ENCODE measurements around the gene PTPRE. TPM values are rescaled to one million over a fixed set of nuclear protein-coding genes. Genes with fewer than 3 reads are reported as not detected.

Gene PTPRE
- total and polyA plus RNA-seq, 4 donors = 1.5 to 12.5 (median 3.7) TPM

- no peak overlapping the region for H3K27ac ChIP-seq (ENCODE audit: low read depth in 1 of 2, low read length in 2 of 2)
- H3K36me3 ChIP-seq (ENCODE audit: control insufficient read depth in 4 of 4, insufficient read depth in 3 of 4, low read depth in 1 of 4, low read length in 3 of 4) = no peaks in the 10 kb centered on the region
- H3K4me1 ChIP-seq (ENCODE audit: control insufficient read depth in 4 of 4, insufficient read depth in 4 of 4, low read length in 3 of 4) = peaks cover 2 to 18% (median 9%) of the 10 kb centered on the region in 4 donors
- DNase-seq (ENCODE audit: low spot score) = no peak
- TF ChIP-seq TAF1 (conservative IDR thresholded peaks at IDR 0.05) = no peak
- no peak for TF ChIP-seq RAD21 (IDR thresholded peaks at IDR 0.05)
- H3K4me3 ChIP-seq (ENCODE audit: low read depth in 1 of 3, low read length in 3 of 3) = no peak overlapping the region
- no peak overlapping the region for H3K9ac ChIP-seq (ENCODE audit: low read depth in 1 of 2, low read length in 2 of 2)
- H3K27me3 ChIP-seq (ENCODE audit: control insufficient read depth in 4 of 4, insufficient read depth in 4 of 4, low read length in 3 of 4) = peaks cover 0 to 2% (median 0%) of the 10 kb centered on the region in 4 donors
- 75% methylated on average over 10 of the region's 10 CpGs for WGBS
- H3K9me3 ChIP-seq (ENCODE audit: control insufficient read depth in 4 of 4, low read length in 3 of 4) = no peaks in the 10 kb centered on the region
Measured at GRCh38 chr10:127911218-127911866, 4.4 kb downstream of the PTPRE start.

DNA sequence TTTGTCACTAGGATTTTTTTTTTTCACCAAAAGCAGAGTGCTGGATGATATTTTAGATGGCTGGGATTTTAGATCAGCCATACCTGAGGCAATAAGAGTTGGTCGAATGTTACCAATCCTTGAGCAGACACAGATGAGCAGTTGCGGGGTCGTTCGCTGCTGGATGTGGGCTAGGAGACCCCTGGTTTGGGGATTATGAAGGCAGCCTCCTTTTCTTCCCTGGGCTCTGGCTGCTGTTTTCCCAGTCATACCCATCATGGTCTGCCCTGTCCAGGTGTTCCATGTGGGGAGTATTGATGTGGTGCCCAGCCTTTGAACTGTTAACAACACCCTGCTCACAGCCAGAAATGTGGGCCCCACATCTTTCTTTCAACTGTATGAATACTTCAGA is 5.0 kb downstream of the PTPRE start:
- peaks cover 0 to 2% (median 0%) of the 10 kb centered on the region in 4 donors for H3K27me3 ChIP-seq (ENCODE audit: control insufficient read depth in 4 of 4, insufficient read depth in 4 of 4, low read length in 3 of 4)
- H3K9ac ChIP-seq (ENCODE audit: low read depth in 1 of 2, low read length in 2 of 2) = no peak overlapping the region
- no peaks in the 10 kb centered on the region for H3K36me3 ChIP-seq (ENCODE audit: control insufficient read depth in 4 of 4, insufficient read depth in 3 of 4, low read depth in 1 of 4, low read length in 3 of 4)
- TF ChIP-seq, protein P1, sequence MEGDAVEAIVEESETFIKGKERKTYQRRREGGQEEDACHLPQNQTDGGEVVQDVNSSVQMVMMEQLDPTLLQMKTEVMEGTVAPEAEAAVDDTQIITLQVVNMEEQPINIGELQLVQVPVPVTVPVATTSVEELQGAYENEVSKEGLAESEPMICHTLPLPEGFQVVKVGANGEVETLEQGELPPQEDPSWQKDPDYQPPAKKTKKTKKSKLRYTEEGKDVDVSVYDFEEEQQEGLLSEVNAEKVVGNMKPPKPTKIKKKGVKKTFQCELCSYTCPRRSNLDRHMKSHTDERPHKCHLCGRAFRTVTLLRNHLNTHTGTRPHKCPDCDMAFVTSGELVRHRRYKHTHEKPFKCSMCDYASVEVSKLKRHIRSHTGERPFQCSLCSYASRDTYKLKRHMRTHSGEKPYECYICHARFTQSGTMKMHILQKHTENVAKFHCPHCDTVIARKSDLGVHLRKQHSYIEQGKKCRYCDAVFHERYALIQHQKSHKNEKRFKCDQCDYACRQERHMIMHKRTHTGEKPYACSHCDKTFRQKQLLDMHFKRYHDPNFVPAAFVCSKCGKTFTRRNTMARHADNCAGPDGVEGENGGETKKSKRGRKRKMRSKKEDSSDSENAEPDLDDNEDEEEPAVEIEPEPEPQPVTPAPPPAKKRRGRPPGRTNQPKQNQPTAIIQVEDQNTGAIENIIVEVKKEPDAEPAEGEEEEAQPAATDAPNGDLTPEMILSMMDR (IDR thresholded peaks at IDR 0.05; ENCODE audit: low read depth, low read length, missing input control) = no peak
- TF ChIP-seq TAF1 (conservative IDR thresholded peaks at IDR 0.05) = no peak
- TF ChIP-seq, protein P2, sequence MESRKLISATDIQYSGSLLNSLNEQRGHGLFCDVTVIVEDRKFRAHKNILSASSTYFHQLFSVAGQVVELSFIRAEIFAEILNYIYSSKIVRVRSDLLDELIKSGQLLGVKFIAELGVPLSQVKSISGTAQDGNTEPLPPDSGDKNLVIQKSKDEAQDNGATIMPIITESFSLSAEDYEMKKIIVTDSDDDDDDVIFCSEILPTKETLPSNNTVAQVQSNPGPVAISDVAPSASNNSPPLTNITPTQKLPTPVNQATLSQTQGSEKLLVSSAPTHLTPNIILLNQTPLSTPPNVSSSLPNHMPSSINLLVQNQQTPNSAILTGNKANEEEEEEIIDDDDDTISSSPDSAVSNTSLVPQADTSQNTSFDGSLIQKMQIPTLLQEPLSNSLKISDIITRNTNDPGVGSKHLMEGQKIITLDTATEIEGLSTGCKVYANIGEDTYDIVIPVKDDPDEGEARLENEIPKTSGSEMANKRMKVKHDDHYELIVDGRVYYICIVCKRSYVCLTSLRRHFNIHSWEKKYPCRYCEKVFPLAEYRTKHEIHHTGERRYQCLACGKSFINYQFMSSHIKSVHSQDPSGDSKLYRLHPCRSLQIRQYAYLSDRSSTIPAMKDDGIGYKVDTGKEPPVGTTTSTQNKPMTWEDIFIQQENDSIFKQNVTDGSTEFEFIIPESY (IDR thresholded peaks at IDR 0.05) = no peak
- TF ChIP-seq, protein P3, sequence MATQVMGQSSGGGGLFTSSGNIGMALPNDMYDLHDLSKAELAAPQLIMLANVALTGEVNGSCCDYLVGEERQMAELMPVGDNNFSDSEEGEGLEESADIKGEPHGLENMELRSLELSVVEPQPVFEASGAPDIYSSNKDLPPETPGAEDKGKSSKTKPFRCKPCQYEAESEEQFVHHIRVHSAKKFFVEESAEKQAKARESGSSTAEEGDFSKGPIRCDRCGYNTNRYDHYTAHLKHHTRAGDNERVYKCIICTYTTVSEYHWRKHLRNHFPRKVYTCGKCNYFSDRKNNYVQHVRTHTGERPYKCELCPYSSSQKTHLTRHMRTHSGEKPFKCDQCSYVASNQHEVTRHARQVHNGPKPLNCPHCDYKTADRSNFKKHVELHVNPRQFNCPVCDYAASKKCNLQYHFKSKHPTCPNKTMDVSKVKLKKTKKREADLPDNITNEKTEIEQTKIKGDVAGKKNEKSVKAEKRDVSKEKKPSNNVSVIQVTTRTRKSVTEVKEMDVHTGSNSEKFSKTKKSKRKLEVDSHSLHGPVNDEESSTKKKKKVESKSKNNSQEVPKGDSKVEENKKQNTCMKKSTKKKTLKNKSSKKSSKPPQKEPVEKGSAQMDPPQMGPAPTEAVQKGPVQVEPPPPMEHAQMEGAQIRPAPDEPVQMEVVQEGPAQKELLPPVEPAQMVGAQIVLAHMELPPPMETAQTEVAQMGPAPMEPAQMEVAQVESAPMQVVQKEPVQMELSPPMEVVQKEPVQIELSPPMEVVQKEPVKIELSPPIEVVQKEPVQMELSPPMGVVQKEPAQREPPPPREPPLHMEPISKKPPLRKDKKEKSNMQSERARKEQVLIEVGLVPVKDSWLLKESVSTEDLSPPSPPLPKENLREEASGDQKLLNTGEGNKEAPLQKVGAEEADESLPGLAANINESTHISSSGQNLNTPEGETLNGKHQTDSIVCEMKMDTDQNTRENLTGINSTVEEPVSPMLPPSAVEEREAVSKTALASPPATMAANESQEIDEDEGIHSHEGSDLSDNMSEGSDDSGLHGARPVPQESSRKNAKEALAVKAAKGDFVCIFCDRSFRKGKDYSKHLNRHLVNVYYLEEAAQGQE (IDR thresholded peaks at IDR 0.05) = no peak
- no peak for TF ChIP-seq HNF4A (conservative IDR thresholded peaks at IDR 0.05)
- no peak for TF ChIP-seq EGR1 (IDR thresholded peaks at IDR 0.05; ENCODE audit: low read depth in 2 of 2)
- TF ChIP-seq NR2F2 (IDR thresholded peaks at IDR 0.05) = no peak
- TF ChIP-seq FOXA2 (IDR thresholded peaks at IDR 0.05) = no peak
- TF ChIP-seq GABPA (IDR thresholded peaks at IDR 0.05 in 1 of 2, conservative IDR thresholded peaks at IDR 0.05 in 1 of 2) = no peak
- no peak for TF ChIP-seq FOXA1 (IDR thresholded peaks at IDR 0.05)
- no peak for TF ChIP-seq HNF4G (IDR thresholded peaks at IDR 0.05)
- TF ChIP-seq YY1 (IDR thresholded peaks at IDR 0.05) = no peak
- TF ChIP-seq, protein P4, sequence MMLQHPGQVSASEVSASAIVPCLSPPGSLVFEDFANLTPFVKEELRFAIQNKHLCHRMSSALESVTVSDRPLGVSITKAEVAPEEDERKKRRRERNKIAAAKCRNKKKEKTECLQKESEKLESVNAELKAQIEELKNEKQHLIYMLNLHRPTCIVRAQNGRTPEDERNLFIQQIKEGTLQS (IDR thresholded peaks at IDR 0.05) = no peak
- TF ChIP-seq MAX (IDR thresholded peaks at IDR 0.05) = no peak
- TF ChIP-seq RAD21 (IDR thresholded peaks at IDR 0.05) = no peak
- TF ChIP-seq JUND (IDR thresholded peaks at IDR 0.05) = no peak
- TF ChIP-seq RXRA (IDR thresholded peaks at IDR 0.05) = no peak
- TF ChIP-seq SP1 (IDR thresholded peaks at IDR 0.05) = no peak
- no peaks in the 10 kb centered on the region for H3K9me3 ChIP-seq (ENCODE audit: control insufficient read depth in 4 of 4, low read length in 3 of 4)
- peaks cover 2 to 15% (median 8%) of the 10 kb centered on the region in 4 donors for H3K4me1 ChIP-seq (ENCODE audit: control insufficient read depth in 4 of 4, insufficient read depth in 4 of 4, low read length in 3 of 4)
- no peak for DNase-seq (ENCODE audit: low spot score)
- H3K4me3 ChIP-seq (ENCODE audit: low read depth in 1 of 3, low read length in 3 of 3) = no peak overlapping the region
- no peak overlapping the region for H3K27ac ChIP-seq (ENCODE audit: low read depth in 1 of 2, low read length in 2 of 2)
- 91% methylated on average over 4 of the region's 4 CpGs for WGBS

All from liver (tissue), 9 donors.